Esophagus (tissue), 2 donors: ENCODE results near the gene FRMD4A. TPM values are rescaled to one million over a fixed set of nuclear protein-coding genes. Genes with fewer than 3 reads are reported as not detected.
"Not testable (repeated sequence)": the region's sequence is repeated elsewhere in the genome, so short reads cannot be mapped to it uniquely, and the experiment has no call there.

ENCODE experiments used
- H3K27ac ChIP-seq, 2 donors: one replicate each; pipeline ENCODE4 v1.5.1; 2013; ENCODE audit warnings: low read depth in 2 of 2, mild to moderate bottlenecking in 2 of 2, inconsistent platforms in 1 of 2, low read length in 1 of 2, moderate library complexity in 1 of 2
- H3K27me3 ChIP-seq, 2 donors: one replicate each; pipeline ENCODE4 v1.6.1; 2013; ENCODE audit warnings: low read length in 2 of 2, control low read depth in 1 of 2, mild to moderate bottlenecking in 1 of 2; ENCODE audit not compliant: insufficient read depth in 2 of 2, control insufficient read depth in 1 of 2
- H3K36me3 ChIP-seq, 2 donors: one replicate each; pipeline ENCODE4 v1.6.1; 2013; ENCODE audit warnings: low read length in 1 of 2; ENCODE audit not compliant: control insufficient read depth in 2 of 2, insufficient read depth in 2 of 2
- H3K4me1 ChIP-seq, 2 donors: one replicate each; pipeline ENCODE4 v1.6.1; 2013; ENCODE audit warnings: low read length in 1 of 2; ENCODE audit not compliant: control insufficient read depth in 2 of 2, insufficient read depth in 2 of 2
- H3K4me3 ChIP-seq, 2 donors: one replicate each; pipeline ENCODE4 v1.5.1; 2013; ENCODE audit warnings: low read length in 2 of 2, mild to moderate bottlenecking in 2 of 2, low read depth in 1 of 2, moderate library complexity in 1 of 2
- H3K9me3 ChIP-seq, 2 donors: one replicate each; pipeline ENCODE4 v1.6.1; 2013; ENCODE audit warnings: mild to moderate bottlenecking in 2 of 2, low read depth in 1 of 2, low read length in 1 of 2, moderate library complexity in 1 of 2; ENCODE audit not compliant: control insufficient read depth in 2 of 2, insufficient read depth in 1 of 2
- WGBS, 2 donors: extraction: QIAGEN DNeasy Blood & Tissue Kit; methylation state at CpG; one replicate each; pipeline ENCODE4 v1.1.7; 2013; 5-methylcytosine and 5-hydroxymethylcytosine counted together
- polyA plus RNA-seq, 2 donors: library from polyadenylated mRNA; stranded (reverse); fragments of 200-250 nt; gene quantifications; one replicate each; pipeline ENCODE4 v1.2.3, GENCODE V29; 2013
- donor health status: healthy with polysubstance abuse.
- donor health status: Bipolar disorder and iron deficiency.

Gene FRMD4A
- polyA plus RNA-seq, 2 donors = 9.3 to 12.6 TPM

GRCh38 chr10:14153570-14154055, 177.1 kb downstream of the FRMD4A start:
- H3K4me1 ChIP-seq = no peaks in the 10 kb centered on the region
- H3K36me3 ChIP-seq = peaks cover 0 to 2% of the 10 kb centered on the region in 2 donors
- 71 to 74% methylated on average over 17 of the region's 17 CpGs for WGBS, 2 donors
- H3K4me3 ChIP-seq = no peak overlapping the region
- H3K9me3 ChIP-seq = no peaks in the 10 kb centered on the region
- no peak overlapping the region for H3K27ac ChIP-seq
- H3K27me3 ChIP-seq = no peaks in the 10 kb centered on the region

GRCh38 chr10:14151571-14151970, 179.2 kb downstream of the FRMD4A start:
- no peaks in the 10 kb centered on the region for H3K36me3 ChIP-seq
- no peaks in the 10 kb centered on the region for H3K9me3 ChIP-seq
- no peak overlapping the region for H3K4me3 ChIP-seq
- H3K27me3 ChIP-seq = no peaks in the 10 kb centered on the region
- H3K4me1 ChIP-seq = no peaks in the 10 kb centered on the region
- 70 to 78% methylated on average over 1 of the region's 1 CpG for WGBS, 2 donors
- no peak overlapping the region for H3K27ac ChIP-seq

DNA sequence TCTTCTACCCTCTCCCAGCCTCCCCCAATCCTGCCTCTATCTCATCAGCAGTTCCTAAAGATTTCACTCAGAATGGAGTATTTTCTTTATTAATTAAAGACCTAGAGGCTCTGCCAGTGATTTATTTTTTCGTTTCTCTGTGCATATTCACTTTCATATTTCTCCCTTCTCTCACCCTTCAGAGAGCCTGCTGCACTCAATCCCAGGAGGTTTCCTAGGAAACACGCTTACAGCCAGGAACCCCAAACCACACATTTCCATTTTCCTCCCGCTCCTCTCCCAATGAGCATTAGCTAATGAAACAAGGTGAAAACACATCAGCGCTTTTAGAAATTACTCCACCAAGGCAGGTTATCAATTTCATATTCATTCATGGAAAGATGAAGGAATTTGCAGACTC, 180.2 kb downstream of the FRMD4A start:
- Histone ChIP-seq H3K4me1 (no peaks in the 10 kb centered on the region), H3K27ac (no peak overlapping the region), H3K4me3 (no peak overlapping the region), H3K36me3 (no peaks in the 10 kb centered on the region), H3K27me3 (no peaks in the 10 kb centered on the region), H3K9me3 (no peaks in the 10 kb centered on the region)
- WGBS, 2 donors = 72 to 80% methylated on average over 4 of the region's 4 CpGs

GRCh38 chr10:14146501-14146900, 184.2 kb downstream of the FRMD4A start:
- 73 to 80% methylated on average over 4 of the region's 4 CpGs for WGBS, 2 donors
- H3K4me3 ChIP-seq = no peak overlapping the region
- no peaks in the 10 kb centered on the region for H3K4me1 ChIP-seq
- H3K27ac ChIP-seq = no peak overlapping the region
- H3K27me3 ChIP-seq = peaks cover 0 to 2% of the 10 kb centered on the region in 2 donors
- H3K36me3 ChIP-seq = no peaks in the 10 kb centered on the region
- H3K9me3 ChIP-seq = no peaks in the 10 kb centered on the region

- Histone ChIP-seq H3K27ac (no peak overlapping the region), H3K4me3 (no peak overlapping the region), H3K36me3 (no peaks in the 10 kb centered on the region), H3K27me3 (peaks cover 0 to 2% of the 10 kb centered on the region in 2 donors), H3K9me3 (no peaks in the 10 kb centered on the region), H3K4me1 (no peaks in the 10 kb centered on the region)
- 72% methylated on average over 3 of the region's 3 CpGs for WGBS, 2 donors
Measured at GRCh38 chr10:14146025-14146424, 184.7 kb downstream of the FRMD4A start.

DNA sequence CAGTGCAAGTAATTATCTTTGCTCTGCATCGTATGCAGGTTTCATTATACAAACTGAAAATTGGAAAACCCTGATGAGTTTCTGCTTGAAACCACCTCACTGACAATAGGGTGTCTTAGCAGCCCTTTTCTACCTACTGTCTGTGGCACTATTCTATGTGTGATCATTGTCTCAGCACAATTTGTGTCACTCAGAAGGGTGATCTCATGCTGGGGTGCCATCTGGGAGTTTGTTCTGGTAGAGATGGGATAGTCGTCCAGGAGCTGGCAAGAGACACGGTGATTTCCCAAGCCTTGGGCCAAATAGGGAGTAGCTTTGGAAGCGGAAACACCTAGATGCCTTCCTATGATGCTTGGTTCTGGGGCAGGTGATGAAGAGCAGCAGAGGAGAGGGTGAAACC, 186.3 kb downstream of the FRMD4A start:
- H3K27ac ChIP-seq = no peak overlapping the region
- H3K4me3 ChIP-seq = no peak overlapping the region
- H3K27me3 ChIP-seq = peaks cover 0 to 2% of the 10 kb centered on the region in 2 donors
- no peaks in the 10 kb centered on the region for H3K36me3 ChIP-seq
- H3K4me1 ChIP-seq = no peaks in the 10 kb centered on the region
- H3K9me3 ChIP-seq = no peaks in the 10 kb centered on the region
- 61 to 68% methylated on average over 4 of the region's 4 CpGs for WGBS, 2 donors

DNA sequence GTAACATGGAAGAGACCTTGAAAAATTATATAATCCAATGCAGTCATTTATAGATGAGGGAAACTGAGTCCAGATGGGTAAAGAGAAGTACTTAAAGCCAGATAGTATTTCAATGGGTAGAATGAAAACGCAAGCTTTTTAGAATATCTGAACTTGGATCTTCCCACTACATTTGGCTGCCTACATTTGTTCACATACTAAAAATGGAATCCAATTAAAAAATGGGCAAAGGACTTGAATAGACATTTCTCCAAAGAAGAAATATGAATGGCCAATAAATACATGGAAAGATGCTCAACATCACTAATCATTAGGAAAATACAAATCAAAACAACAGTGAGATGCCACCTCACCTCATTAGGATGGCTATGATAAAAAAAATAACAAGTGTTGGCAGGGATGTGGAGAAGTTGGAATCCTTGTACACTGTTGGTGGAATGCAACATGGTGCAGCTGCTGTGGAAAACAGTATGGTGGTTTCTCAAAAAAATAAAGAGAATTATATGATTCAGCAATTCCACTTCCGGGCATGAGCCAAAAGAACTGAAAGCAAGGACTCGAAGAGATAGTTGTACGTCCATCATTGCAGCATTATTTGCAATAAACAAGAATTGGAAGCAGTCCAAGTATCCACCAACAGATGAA, 188.0 kb downstream of the FRMD4A start:
- H3K36me3 ChIP-seq = no peaks in the 10 kb centered on the region
- 80 to 91% methylated on average over 4 of the region's 4 CpGs for WGBS, 2 donors
- peaks cover 0 to 2% of the 10 kb centered on the region in 2 donors for H3K27me3 ChIP-seq
- no peak overlapping the region for H3K4me3 ChIP-seq
- no peak overlapping the region for H3K27ac ChIP-seq
- H3K9me3 ChIP-seq = no peaks in the 10 kb centered on the region
- H3K4me1 ChIP-seq = no peaks in the 10 kb centered on the region

DNA sequence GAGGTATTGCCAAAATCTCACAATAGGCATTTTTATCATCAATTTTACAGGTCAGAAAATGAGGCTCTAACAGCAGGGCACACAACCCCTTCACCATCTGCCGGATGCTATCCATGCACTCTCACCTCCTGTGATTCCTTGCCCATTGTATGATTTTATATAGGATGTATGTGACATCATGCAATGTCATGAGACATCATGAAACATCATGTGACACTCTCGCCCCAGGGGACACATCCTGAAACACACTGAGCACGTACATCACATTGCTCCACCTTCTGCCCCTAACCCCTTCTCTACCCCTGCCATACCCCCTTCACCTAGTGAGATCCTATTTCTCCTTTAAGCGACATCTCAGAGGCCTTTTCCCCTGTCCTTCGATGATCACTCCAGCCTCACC, 189.4 kb downstream of the FRMD4A start:
- Histone ChIP-seq H3K36me3 (no peaks in the 10 kb centered on the region), H3K27ac (no peak overlapping the region), H3K4me1 (no peaks in the 10 kb centered on the region), H3K27me3 (peaks cover 0 to 6% of the 10 kb centered on the region in 2 donors), H3K4me3 (no peak overlapping the region), H3K9me3 (no peaks in the 10 kb centered on the region)
- WGBS, 2 donors = 87% methylated on average over 5 of the region's 5 CpGs

- Histone ChIP-seq H3K9me3 (no peaks in the 10 kb centered on the region), H3K4me3 (no peak overlapping the region), H3K36me3 (no peaks in the 10 kb centered on the region), H3K4me1 (no peaks in the 10 kb centered on the region), H3K27me3 (peaks cover 0 to 6% of the 10 kb centered on the region in 2 donors), H3K27ac (no peak overlapping the region)
- 79 to 94% methylated on average over 3 of the region's 3 CpGs for WGBS, 2 donors
Measured at GRCh38 chr10:14137391-14137790, 193.3 kb downstream of the FRMD4A start.

- not testable (repeated sequence) for H3K36me3 ChIP-seq, H3K4me3 ChIP-seq, H3K27ac ChIP-seq, H3K27me3 ChIP-seq, H3K9me3 ChIP-seq, H3K4me1 ChIP-seq
- 50 to 56% methylated on average over 2 of the region's 2 CpGs for WGBS, 2 donors
Measured at GRCh38 chr10:14135196-14135595, 195.5 kb downstream of the FRMD4A start.
